Lower lobe of right lung (tissue), 2 donors: ENCODE data around the gene ZSWIM3. TPM values are rescaled to one million over a fixed set of nuclear protein-coding genes. Genes with fewer than 3 reads are reported as not detected.

ENCODE experiments used
- ATAC-seq, 2 donors: fragments of 200-7000 bp; cut with Tn5 transposase; one replicate each; pipeline ENCODE4 v1.9.1; 2020 to 2022; ENCODE audit warnings: mild to moderate bottlenecking in 2 of 2, moderate library complexity in 2 of 2
- DNase-seq: peaks from one replicate; pipeline ENCODE4 v3.0.0-alpha.2; 2020
- H3K27ac ChIP-seq: fragments of 200-600 bp; one replicate; pipeline ENCODE4 v1.8.0; 2022
- H3K27me3 ChIP-seq: fragments of 200-600 bp; one replicate; pipeline ENCODE4 v1.8.0; 2022; ENCODE audit warnings: low read depth
- H3K36me3 ChIP-seq: fragments of 200-600 bp; one replicate; pipeline ENCODE4 v1.8.0; 2022; ENCODE audit warnings: mild to moderate bottlenecking
- H3K4me1 ChIP-seq: fragments of 200-600 bp; one replicate; pipeline ENCODE4 v1.8.0; 2022
- H3K4me3 ChIP-seq: fragments of 200-600 bp; one replicate; pipeline ENCODE4 v1.8.0; 2022; ENCODE audit warnings: mild to moderate bottlenecking
- H3K9me3 ChIP-seq: fragments of 200-600 bp; one replicate; pipeline ENCODE4 v1.8.0; 2022
- intact Hi-C: fragments of 100-400 bp; cut with DNase I; formaldehyde crosslinking; loops from one replicate; pipeline ENCODE4 v1.11.0; 2022
- total RNA-seq: library from RNA; stranded (reverse); fragmentation: NEBNext Ultra II Directional; extraction: Animal tissue kit (Norgen Biotek cat#: 25700); gene quantifications from one replicate; pipeline ENCODE4 v1.2.1, GENCODE V29; 2021
- TF ChIP-seq, protein P1 (sequence below): fragments of 200-600 bp; IDR thresholded peaks from one replicate; pipeline ENCODE4 v1.8.0; 2022; ENCODE audit warnings: antibody characterized with exemption, mild to moderate bottlenecking
- donor health status: DM: no; HTN: yes; CAD: no; lungs with severe emphysema.

Gene ZSWIM3
- total RNA-seq, 1 donor from 2014 or later: 3.0 TPM

DNA sequence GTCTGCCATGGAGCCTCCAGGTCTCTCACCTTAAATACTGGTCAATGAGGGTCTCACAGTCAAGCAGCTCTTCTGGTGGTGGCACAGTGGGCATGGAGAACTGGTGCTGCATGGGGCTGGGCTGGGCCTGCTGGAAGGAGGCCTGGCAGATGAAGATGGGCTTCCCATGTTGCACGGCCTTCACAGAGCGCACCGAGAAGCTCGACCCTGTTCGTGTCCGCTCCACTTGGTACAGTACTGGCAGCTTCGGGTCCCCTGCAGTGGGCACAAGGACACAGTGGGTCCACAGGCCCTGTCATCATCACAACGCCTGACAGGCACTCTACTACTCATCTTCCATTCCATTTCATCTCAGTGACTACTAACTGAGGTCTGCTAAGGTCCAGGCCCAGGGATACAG is 9.0 kb upstream of the ZSWIM3 start:
- TF ChIP-seq, protein P1, sequence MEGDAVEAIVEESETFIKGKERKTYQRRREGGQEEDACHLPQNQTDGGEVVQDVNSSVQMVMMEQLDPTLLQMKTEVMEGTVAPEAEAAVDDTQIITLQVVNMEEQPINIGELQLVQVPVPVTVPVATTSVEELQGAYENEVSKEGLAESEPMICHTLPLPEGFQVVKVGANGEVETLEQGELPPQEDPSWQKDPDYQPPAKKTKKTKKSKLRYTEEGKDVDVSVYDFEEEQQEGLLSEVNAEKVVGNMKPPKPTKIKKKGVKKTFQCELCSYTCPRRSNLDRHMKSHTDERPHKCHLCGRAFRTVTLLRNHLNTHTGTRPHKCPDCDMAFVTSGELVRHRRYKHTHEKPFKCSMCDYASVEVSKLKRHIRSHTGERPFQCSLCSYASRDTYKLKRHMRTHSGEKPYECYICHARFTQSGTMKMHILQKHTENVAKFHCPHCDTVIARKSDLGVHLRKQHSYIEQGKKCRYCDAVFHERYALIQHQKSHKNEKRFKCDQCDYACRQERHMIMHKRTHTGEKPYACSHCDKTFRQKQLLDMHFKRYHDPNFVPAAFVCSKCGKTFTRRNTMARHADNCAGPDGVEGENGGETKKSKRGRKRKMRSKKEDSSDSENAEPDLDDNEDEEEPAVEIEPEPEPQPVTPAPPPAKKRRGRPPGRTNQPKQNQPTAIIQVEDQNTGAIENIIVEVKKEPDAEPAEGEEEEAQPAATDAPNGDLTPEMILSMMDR: no peak
- ATAC-seq (no peak), DNase-seq (no peak)
- intact Hi-C loops: no loop called here
- Histone ChIP-seq H3K4me3 (no peak overlapping the region), H3K36me3 (peaks cover 77% of the 10 kb centered on the region), H3K4me1 (no peaks in the 10 kb centered on the region), H3K9me3 (no peaks in the 10 kb centered on the region), H3K27me3 (no peaks in the 10 kb centered on the region), H3K27ac (no peak overlapping the region)

DNA sequence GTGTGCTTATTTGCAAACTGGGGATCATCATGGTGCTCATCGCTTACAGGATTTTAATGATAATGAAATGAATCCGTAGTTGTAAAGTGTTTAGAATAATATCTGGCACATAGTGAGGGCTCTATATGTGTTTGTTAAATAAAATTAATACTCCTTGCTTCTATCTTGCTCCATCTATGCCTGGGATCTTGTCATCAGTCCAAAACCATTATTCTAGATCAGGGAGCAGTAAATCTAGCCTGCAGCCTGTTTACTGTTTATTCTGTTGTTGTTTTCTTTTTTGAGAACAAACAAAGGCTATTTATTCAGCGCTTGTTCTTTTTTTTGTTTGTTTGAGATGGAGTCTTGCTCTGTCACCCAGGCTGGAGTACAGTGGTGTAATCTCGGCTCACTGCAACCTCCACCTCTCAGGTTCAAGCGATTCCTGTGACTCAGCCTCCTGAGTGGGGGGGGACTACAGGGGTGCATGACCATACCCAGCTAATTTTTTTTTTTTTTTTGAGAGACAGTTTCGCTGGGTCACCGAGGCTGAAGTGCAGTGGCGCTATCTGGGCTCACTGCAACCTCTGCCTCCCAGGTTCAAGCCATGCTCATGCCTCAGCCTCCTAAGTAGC is 8.3 kb upstream of the ZSWIM3 start:
- H3K27ac ChIP-seq: no peak overlapping the region
- intact Hi-C loops: no loop called here
- TF ChIP-seq, protein P1: no peak
- no peak for ATAC-seq
- no peak overlapping the region for H3K4me3 ChIP-seq
- peaks cover 70% of the 10 kb centered on the region for H3K36me3 ChIP-seq
- no peaks in the 10 kb centered on the region for H3K9me3 ChIP-seq
- no peaks in the 10 kb centered on the region for H3K4me1 ChIP-seq
- DNase-seq: no peak
- no peaks in the 10 kb centered on the region for H3K27me3 ChIP-seq

DNA sequence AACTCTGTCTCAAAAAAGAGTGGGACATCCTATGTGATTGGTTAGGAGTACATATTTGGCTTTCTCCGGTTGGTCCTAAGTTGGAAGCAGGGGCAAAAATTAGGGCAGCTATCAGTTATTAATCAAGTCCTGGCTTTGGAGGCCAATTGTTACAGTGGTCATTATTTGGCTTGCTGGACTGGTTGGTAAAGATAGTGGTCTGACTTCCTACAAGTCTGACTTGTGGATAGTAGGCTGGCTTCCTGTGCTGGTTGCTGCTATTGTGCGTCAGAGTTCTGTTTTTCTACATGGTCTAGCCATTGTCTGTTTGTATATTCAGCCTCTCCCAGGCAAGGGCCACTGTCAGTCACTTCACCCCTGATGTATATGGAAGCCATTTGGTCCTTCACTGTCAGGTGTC is 7.2 kb upstream of the ZSWIM3 start:
- TF ChIP-seq, protein P1: no peak
- Histone ChIP-seq H3K27me3 (no peaks in the 10 kb centered on the region), H3K4me3 (no peak overlapping the region), H3K4me1 (peaks cover 3% of the 10 kb centered on the region), H3K27ac (no peak overlapping the region), H3K36me3 (peaks cover 66% of the 10 kb centered on the region), H3K9me3 (no peaks in the 10 kb centered on the region)
- ATAC-seq: no peak
- DNase-seq: no peak
- intact Hi-C loops: no loop called here

DNA sequence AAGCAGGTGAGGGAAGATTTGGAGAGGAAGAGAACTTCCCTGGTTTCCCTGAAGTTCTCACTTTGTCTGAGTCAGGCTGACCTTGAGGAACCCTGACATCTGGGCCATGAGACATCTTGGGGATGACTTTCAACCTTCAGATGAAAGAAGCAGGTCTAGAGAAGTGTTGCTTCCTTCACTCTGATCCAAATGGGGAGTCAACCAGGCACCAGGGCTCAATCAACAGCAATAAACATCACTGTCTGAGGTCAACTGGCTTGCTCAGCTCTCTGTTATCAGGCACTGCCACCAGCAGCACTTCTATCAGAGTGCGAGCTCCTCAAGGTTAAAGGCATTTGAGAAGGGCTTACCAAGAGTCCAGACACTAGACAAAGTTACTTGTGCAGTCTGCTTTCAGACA is 6.5 kb upstream of the ZSWIM3 start:
- peaks cover 59% of the 10 kb centered on the region for H3K36me3 ChIP-seq
- no peak overlapping the region for H3K4me3 ChIP-seq
- no peaks in the 10 kb centered on the region for H3K27me3 ChIP-seq
- H3K27ac ChIP-seq: no peak overlapping the region
- H3K4me1 ChIP-seq: peaks cover 10% of the 10 kb centered on the region
- intact Hi-C loops: no loop called here
- H3K9me3 ChIP-seq: no peaks in the 10 kb centered on the region
- ATAC-seq: no peak
- TF ChIP-seq, protein P1: no peak
- no peak for DNase-seq

DNA sequence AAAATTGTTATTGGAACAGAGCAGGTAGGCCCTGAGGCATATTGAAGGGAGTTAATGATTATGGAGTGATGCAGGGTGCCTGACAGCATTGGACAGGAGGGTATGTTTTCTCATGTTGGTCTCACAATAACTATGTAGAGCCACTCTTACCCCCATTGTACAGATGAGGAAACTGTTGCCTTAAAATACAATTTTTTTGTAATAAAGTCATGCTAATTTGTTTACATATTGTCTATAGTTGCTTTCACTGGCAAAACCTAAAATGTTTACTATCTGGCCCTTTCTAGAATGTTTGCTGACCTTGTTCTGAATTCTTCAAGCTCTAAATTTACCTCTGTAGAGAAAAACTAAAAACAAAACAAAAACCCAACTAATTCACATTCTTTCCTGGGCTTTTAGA is 5.9 kb upstream of the ZSWIM3 start:
- no peak overlapping the region for H3K27ac ChIP-seq
- DNase-seq: no peak
- no peak for ATAC-seq
- H3K9me3 ChIP-seq: no peaks in the 10 kb centered on the region
- no peaks in the 10 kb centered on the region for H3K27me3 ChIP-seq
- H3K36me3 ChIP-seq: peaks cover 53% of the 10 kb centered on the region
- peaks cover 16% of the 10 kb centered on the region for H3K4me1 ChIP-seq
- no peak overlapping the region for H3K4me3 ChIP-seq
- intact Hi-C loops: no loop called here
- TF ChIP-seq, protein P1: no peak
